CD4-positive, CD25-positive, alpha-beta regulatory T cell (primary cell): ENCODE results near the gene AFTPH. TPM values are rescaled to one million over a fixed set of nuclear protein-coding genes. Genes with fewer than 3 reads are reported as not detected.

Experiments used
- ATAC-seq, 2 donors: fragments of 150-1000 bp; cut with Tn5 transposase; one replicate each; pipeline ENCODE4 v1.10.0; 2021; ENCODE audit warnings: low read depth in 2 of 2, moderate number of reproducible peaks in 2 of 2, moderate library complexity in 1 of 2
- DNase-seq, 3 donors: peaks; one replicate each; pipeline versions ENCODE4 v3.0.0 to v3.0.0-alpha.2; 2012 to 2022; ENCODE audit warnings: mixed read lengths in 1 of 3
- H3K27ac ChIP-seq: one replicate; pipeline ENCODE4 v1.7.0; 2013; ENCODE audit warnings: mild to moderate bottlenecking, low read length; ENCODE audit not compliant: insufficient read depth, poor library complexity, severe bottlenecking
- H3K27me3 ChIP-seq: one replicate; pipeline ENCODE4 v1.7.0; 2013; ENCODE audit warnings: low read length; ENCODE audit not compliant: control insufficient read depth, insufficient read depth
- H3K36me3 ChIP-seq: one replicate; pipeline ENCODE4 v1.7.0; 2013; ENCODE audit warnings: mild to moderate bottlenecking, low read length, moderate library complexity; ENCODE audit not compliant: control insufficient read depth, insufficient read depth
- H3K4me1 ChIP-seq: 2 replicates; pipeline ENCODE4 v1.7.0; 2013; ENCODE audit warnings: mild to moderate bottlenecking, low read length; ENCODE audit not compliant: insufficient read depth, control insufficient read depth, poor library complexity, severe bottlenecking
- H3K4me3 ChIP-seq: one replicate; pipeline ENCODE4 v1.7.0; 2013; ENCODE audit warnings: low read depth, mild to moderate bottlenecking, low read length, moderate library complexity
- H3K9me3 ChIP-seq, 2 experiments: 1 replicate in 1 of 2; 2 replicates in 1 of 2; pipeline ENCODE4 v1.7.0; 2013; ENCODE audit warnings: low read length in 2 of 2, mild to moderate bottlenecking in 1 of 2, moderate library complexity in 1 of 2; ENCODE audit not compliant: control insufficient read depth in 2 of 2
- H3K27ac Mint-ChIP-seq, 3 donors: one replicate each; pipeline ENCODE4 v1.8.0; 2020 to 2022; ENCODE audit warnings: mild to moderate bottlenecking in 3 of 3, mixed read lengths in 3 of 3, moderate library complexity in 2 of 3
- H3K27me3 Mint-ChIP-seq: one replicate; pipeline ENCODE4 v1.8.0; 2022; ENCODE audit warnings: mild to moderate bottlenecking, mixed read lengths
- H3K36me3 Mint-ChIP-seq: one replicate; pipeline ENCODE4 v1.8.0; 2020; ENCODE audit warnings: mixed read lengths
- H3K4me1 Mint-ChIP-seq, 4 donors: one replicate each; pipeline ENCODE4 v1.8.0; 2020 to 2022; ENCODE audit warnings: mixed read lengths in 4 of 4, mild to moderate bottlenecking in 1 of 4
- H3K4me3 Mint-ChIP-seq, 4 donors: one replicate each; pipeline ENCODE4 v1.8.0; 2020 to 2022; ENCODE audit warnings: mild to moderate bottlenecking in 4 of 4, mixed read lengths in 4 of 4, moderate library complexity in 3 of 4
- H3K9me3 Mint-ChIP-seq, 7 donors: one replicate each; pipeline ENCODE4 v1.8.0; 2020 to 2022; ENCODE audit warnings: mixed read lengths in 7 of 7, mild to moderate bottlenecking in 3 of 7, moderate library complexity in 2 of 7
- polyA plus RNA-seq, 4 donors: library from polyadenylated mRNA; unstranded; fragments of 300-500 nt; fragmentation: Illumina TruSeq; gene quantifications; one replicate each; pipeline ENCODE4 v1.2.3, GENCODE V29; 2021
- total RNA-seq: library from RNA; stranded (reverse); gene quantifications from one replicate; pipeline ENCODE4 v1.2.3, GENCODE V29; 2022

AFTPH gene
- total and polyA plus RNA-seq, 5 donors from 2014 or later, result 23.7 to 45.0 (median 28.2) TPM

DNA sequence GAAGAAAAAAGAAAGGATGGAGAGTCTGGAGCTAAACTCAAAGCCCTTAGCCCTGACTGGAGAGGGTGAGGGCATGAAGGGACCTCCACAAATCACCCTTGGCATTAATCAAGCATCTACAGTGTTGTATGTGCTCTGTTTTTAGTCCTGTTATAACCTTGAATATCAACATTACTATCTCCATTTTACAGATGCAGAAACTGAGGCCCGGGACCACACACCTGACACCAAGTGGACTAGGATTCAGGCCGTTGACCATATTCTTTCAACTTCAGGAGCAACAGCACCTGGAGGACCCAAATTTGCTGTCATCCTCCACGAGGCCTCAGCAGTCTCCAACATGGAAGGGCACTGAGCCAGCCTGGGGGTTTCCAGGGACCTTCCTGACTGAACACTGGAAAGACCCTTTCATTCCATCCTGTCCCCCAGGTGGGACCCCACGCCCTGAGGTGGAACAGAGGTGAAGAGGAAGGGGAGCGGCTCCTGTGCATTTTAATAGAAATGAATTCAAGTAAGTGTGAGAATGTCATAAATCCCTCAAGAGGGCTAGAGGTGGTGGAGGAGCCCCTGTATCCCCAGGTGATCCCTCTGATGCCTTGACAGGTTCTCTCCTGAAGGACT, 88.6 kb downstream of the AFTPH start:
- peaks cover 18% of the 10 kb centered on the region for H3K4me1 ChIP-seq
- H3K27me3 ChIP-seq, result no peaks in the 10 kb centered on the region
- Mint-ChIP-seq H3K9me3 (no peaks in the 10 kb centered on the region), H3K27ac (peak overlapping the region in 1 of 3 donors; percentile 48), H3K27me3 (peaks cover 14% of the 10 kb centered on the region), H3K4me3 (no peak overlapping the region), H3K36me3 (no peaks in the 10 kb centered on the region), H3K4me1 (peaks cover 0 to 14% (median 0%) of the 10 kb centered on the region in 4 donors)
- no peaks in the 10 kb centered on the region for H3K9me3 ChIP-seq
- ATAC-seq (no peak), DNase-seq (no peak)
- H3K4me3 ChIP-seq, result no peak overlapping the region
- no peak overlapping the region for H3K27ac ChIP-seq
- H3K36me3 ChIP-seq, result no peaks in the 10 kb centered on the region

DNA sequence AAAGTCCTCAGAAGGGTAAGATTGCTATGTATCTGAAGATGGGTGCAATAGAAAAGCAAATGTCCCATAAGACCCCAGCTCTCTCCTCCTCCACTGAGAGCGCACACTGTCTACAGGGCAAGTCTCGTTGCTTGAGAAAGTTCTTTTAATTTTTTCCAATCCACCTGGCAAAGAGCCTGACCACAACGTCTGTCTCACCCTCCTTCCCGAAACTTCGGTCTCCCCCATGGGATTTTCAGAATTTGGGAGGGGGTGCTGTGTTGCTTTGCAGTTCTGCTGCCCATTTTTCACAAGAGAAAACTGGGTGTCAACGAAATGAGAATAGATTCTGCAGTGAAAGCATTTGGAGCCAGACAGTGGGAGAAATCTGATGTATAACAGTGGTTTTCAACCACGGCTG, 89.1 kb downstream of the AFTPH start:
- no peaks in the 10 kb centered on the region for H3K9me3 Mint-ChIP-seq
- H3K27me3 Mint-ChIP-seq, result peaks cover 14% of the 10 kb centered on the region
- H3K27ac ChIP-seq, result no peak overlapping the region
- DNase-seq, result no peak
- H3K4me3 ChIP-seq, result no peak overlapping the region
- peaks cover 0 to 8% (median 0%) of the 10 kb centered on the region in 4 donors for H3K4me1 Mint-ChIP-seq
- H3K4me1 ChIP-seq, result peaks cover 12% of the 10 kb centered on the region
- H3K4me3 Mint-ChIP-seq, result no peak overlapping the region
- H3K27ac Mint-ChIP-seq, result no peak overlapping the region
- H3K9me3 ChIP-seq, result no peaks in the 10 kb centered on the region
- H3K36me3 Mint-ChIP-seq, result no peaks in the 10 kb centered on the region
- no peak for ATAC-seq
- no peaks in the 10 kb centered on the region for H3K27me3 ChIP-seq
- H3K36me3 ChIP-seq, result no peaks in the 10 kb centered on the region

GRCh38 chr2:64615192-64615763, 91.2 kb downstream of the AFTPH start:
- DNase-seq, result no peak
- no peak overlapping the region for H3K4me3 Mint-ChIP-seq
- no peaks in the 10 kb centered on the region for H3K36me3 Mint-ChIP-seq
- Histone ChIP-seq H3K36me3 (no peaks in the 10 kb centered on the region), H3K9me3 (no peaks in the 10 kb centered on the region), H3K27ac (no peak overlapping the region), H3K4me3 (no peak overlapping the region), H3K4me1 (no peaks in the 10 kb centered on the region), H3K27me3 (no peaks in the 10 kb centered on the region)
- peaks cover 14% of the 10 kb centered on the region for H3K27me3 Mint-ChIP-seq
- no peaks in the 10 kb centered on the region for H3K9me3 Mint-ChIP-seq
- no peaks in the 10 kb centered on the region for H3K4me1 Mint-ChIP-seq
- no peak overlapping the region for H3K27ac Mint-ChIP-seq
- ATAC-seq, result no peak

DNA sequence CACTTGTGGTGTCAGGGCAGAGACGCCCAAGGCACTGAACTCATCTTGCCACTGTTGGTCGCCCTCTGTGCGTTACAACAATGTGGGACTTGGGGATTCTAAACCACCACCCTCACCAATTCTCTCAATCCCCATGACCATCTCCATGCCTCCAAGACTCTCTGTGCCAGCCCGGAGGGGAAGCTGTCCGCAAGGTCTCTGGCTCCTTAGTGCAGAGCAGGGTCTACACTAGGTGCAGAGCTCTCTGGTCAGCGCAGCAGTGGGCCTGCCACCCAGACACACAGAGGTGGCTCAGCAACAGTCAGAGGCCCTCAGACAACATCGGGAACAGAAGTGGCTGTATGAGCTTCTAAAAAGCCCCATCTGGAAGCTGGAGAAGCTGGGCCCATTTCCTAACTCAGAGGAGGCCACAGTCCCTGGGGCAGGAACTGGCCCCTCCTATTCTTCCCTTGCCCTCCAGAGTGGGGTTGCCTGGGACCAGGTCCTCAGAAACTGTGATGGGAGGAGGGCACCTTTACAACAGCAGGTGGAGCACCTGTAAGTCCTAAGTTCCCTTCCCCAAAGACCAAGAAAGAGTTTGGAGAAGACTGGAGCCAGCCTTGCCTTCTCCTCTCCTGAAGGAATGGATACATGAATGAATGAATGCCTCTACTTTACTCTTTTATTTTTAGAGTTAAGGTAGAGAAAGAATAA, 91.9 kb downstream of the AFTPH start:
- Histone ChIP-seq H3K4me3 (no peak overlapping the region), H3K9me3 (no peaks in the 10 kb centered on the region), H3K36me3 (no peaks in the 10 kb centered on the region), H3K4me1 (no peaks in the 10 kb centered on the region), H3K27ac (no peak overlapping the region), H3K27me3 (no peaks in the 10 kb centered on the region)
- Mint-ChIP-seq H3K9me3 (no peaks in the 10 kb centered on the region), H3K27me3 (peaks cover 14% of the 10 kb centered on the region), H3K27ac (no peak overlapping the region), H3K36me3 (no peaks in the 10 kb centered on the region), H3K4me1 (no peaks in the 10 kb centered on the region), H3K4me3 (no peak overlapping the region)
- ATAC-seq, result no peak
- DNase-seq, result no peak

DNA sequence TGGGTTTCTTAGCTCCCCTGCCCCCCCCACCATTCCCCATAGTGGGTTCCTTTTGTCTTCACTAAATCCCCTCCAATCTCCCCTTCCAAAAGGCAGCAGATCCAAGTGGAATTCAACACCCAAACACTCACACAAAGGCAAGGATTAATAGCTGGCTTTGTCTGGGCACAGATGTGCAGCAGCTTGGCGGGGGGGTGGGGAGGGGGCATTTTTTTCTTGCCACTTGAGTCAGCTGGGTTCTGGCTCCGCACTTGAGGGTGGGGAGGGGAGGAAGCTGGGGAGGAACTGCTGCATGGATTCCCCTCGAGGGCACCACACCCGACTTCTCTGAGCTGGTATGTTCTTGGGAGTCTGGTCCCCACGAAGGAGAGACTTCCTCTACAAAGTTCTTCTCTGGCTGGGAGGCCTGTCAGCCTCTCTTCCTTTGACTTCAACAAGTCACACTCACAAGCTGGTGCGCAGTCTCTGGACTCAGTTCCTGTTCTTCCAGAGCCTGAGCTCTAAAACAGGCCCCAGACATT, 93.6 kb downstream of the AFTPH start:
- Mint-ChIP-seq H3K4me3 (no peak overlapping the region), H3K27ac (no peak overlapping the region), H3K27me3 (peaks cover 6% of the 10 kb centered on the region), H3K4me1 (no peaks in the 10 kb centered on the region), H3K36me3 (no peaks in the 10 kb centered on the region), H3K9me3 (no peaks in the 10 kb centered on the region)
- ATAC-seq (no peak), DNase-seq (no peak)
- Histone ChIP-seq H3K27ac (no peak overlapping the region), H3K4me1 (no peaks in the 10 kb centered on the region), H3K9me3 (no peaks in the 10 kb centered on the region), H3K36me3 (no peaks in the 10 kb centered on the region), H3K27me3 (no peaks in the 10 kb centered on the region), H3K4me3 (no peak overlapping the region)

DNA sequence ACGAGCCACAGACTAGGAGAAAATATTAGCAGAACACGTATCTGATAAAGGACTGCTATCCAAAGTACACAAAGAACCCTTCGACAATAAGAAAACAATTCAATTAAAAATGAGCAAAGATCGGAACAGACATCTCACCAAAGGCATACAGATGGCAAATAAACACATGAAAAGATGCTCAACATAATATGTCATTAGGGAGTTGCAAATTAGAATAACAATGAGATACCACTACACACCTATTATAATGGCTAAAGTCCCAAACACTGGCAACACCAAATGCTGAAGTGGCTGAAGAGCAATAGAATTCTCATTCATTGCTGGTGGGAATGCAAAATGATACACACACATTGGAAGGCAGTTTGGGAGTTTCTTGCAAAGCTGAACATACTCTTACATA, 96.5 kb downstream of the AFTPH start:
- H3K27me3 Mint-ChIP-seq, result no peaks in the 10 kb centered on the region
- H3K27ac Mint-ChIP-seq, result no peak overlapping the region
- no peaks in the 10 kb centered on the region for H3K36me3 ChIP-seq
- H3K4me3 ChIP-seq, result no peak overlapping the region
- H3K9me3 ChIP-seq, result no peaks in the 10 kb centered on the region
- peaks cover 0 to under 1% (median 0%) of the 10 kb centered on the region in 4 donors for H3K4me1 Mint-ChIP-seq
- DNase-seq (no peak), ATAC-seq (no peak)
- H3K9me3 Mint-ChIP-seq, result no peaks in the 10 kb centered on the region
- H3K4me1 ChIP-seq, result no peaks in the 10 kb centered on the region
- no peaks in the 10 kb centered on the region for H3K36me3 Mint-ChIP-seq
- H3K4me3 Mint-ChIP-seq, result no peak overlapping the region
- H3K27ac ChIP-seq, result no peak overlapping the region
- no peaks in the 10 kb centered on the region for H3K27me3 ChIP-seq

DNA sequence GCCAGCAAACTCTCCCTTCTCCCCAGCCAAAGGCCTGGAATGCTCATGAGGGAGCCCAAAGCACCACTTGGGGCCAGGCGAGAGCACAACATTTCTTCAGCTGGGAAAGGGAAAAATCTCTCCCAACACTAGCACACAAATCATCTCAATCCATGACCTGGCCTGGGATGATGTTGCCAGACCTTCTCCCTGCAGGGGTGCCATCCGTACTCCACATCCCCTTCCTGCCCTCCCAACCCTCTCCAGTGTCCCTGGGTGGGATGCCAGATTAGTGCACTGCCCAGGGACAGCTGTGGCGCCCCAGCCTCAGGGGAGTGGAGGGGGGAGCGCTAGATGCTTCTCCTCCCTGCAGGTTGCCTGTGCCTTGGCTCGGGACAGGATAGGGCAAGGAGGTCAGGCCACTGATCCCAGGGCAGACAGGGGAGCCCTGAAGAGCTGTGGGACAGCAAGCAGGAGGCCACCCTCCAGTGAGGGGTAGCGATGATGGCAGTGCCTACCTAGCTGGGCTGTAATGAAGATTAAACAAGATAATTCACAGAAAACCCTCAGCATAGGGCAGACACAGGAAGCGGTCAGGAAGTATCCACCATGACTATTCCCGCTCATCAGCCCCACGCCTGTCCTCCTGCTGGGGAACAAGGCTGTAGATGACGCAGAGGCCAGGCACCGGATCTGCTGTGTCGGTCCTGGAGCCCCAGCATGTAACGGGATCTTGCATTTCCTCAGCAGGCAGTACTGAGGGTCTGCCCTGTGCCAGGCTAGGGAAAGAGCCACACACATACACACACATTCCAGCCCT, 98.5 kb downstream of the AFTPH start:
- peak overlapping the region in 1 of 3 donors; percentile 82 for H3K27ac Mint-ChIP-seq
- H3K27ac ChIP-seq, result no peak overlapping the region
- no peaks in the 10 kb centered on the region for H3K9me3 ChIP-seq
- H3K9me3 Mint-ChIP-seq, result no peaks in the 10 kb centered on the region
- DNase-seq (no peak), ATAC-seq (no peak)
- H3K27me3 Mint-ChIP-seq, result no peaks in the 10 kb centered on the region
- no peaks in the 10 kb centered on the region for H3K27me3 ChIP-seq
- H3K4me3 Mint-ChIP-seq, result no peak overlapping the region
- H3K36me3 ChIP-seq, result no peaks in the 10 kb centered on the region
- no peaks in the 10 kb centered on the region for H3K36me3 Mint-ChIP-seq
- H3K4me1 ChIP-seq, result no peaks in the 10 kb centered on the region
- H3K4me3 ChIP-seq, result no peak overlapping the region
- H3K4me1 Mint-ChIP-seq, result peaks cover 0 to 8% (median 3%) of the 10 kb centered on the region in 4 donors
